H1 (cell line): ENCODE results near the gene THUMPD2. TPM values are rescaled to one million over a fixed set of nuclear protein-coding genes. Genes with fewer than 3 reads are reported as not detected.

Experiments used
- CTCF ChIA-PET: fragments of 300-600 bp; sonication (Branson Sonifier 250); formaldehyde crosslinking; loops from one replicate; lab custom pipeline; 2021; ENCODE audit not compliant: partially characterized antibody; lab: Charles Lee
- POLR2A ChIA-PET: fragments of 300-600 bp; sonication (Branson Sonifier 250); formaldehyde crosslinking; loops from one replicate; lab custom pipeline; 2021; ENCODE audit warnings: inconsistent platforms; ENCODE audit not compliant: partially characterized antibody; lab: Charles Lee
- DNase-seq, 2 experiments: peaks; one replicate each; pipeline versions ENCODE4 v3.0.0 to v3.0.0-alpha.2; 2010 to 2022; ENCODE audit warnings: low spot score in 2 of 2, low read depth in 1 of 2, mixed read lengths in 1 of 2
- FAIRE-seq: peaks from 2 replicates; lab custom pipeline; 2011; peaks lifted over from hg19 to GRCh38; lab: Jason Lieb, UNC
- H2AFZ ChIP-seq: 2 replicates; pipeline ENCODE4 v1.8.1; 2012; ENCODE audit warnings: low read length, inconsistent platforms
- H2AK5ac ChIP-seq: 2 replicates; pipeline ENCODE4 v1.6.1; 2013; ENCODE audit warnings: low read depth, low read length
- H2BK120ac ChIP-seq: replicated peaks from 2 replicates; pipeline ENCODE3; 2013; ENCODE audit warnings: low read depth, low read length, inconsistent platforms
- H2BK12ac ChIP-seq: 2 replicates; pipeline ENCODE4 v1.6.1; 2013; ENCODE audit warnings: low read depth, low read length
- H2BK15ac ChIP-seq: 2 replicates; pipeline ENCODE4 v1.6.1; 2013; ENCODE audit warnings: low read length
- H2BK20ac ChIP-seq: 2 replicates; pipeline ENCODE4 v1.6.1; 2013; ENCODE audit warnings: low read length
- H2BK5ac ChIP-seq: 2 replicates; pipeline ENCODE4 v1.6.1; 2013; ENCODE audit warnings: low read depth, low read length
- H3K14ac ChIP-seq: 2 replicates; pipeline ENCODE4 v1.6.1; 2013; ENCODE audit warnings: inconsistent platforms; ENCODE audit not compliant: insufficient read length
- H3K18ac ChIP-seq: 2 replicates; pipeline ENCODE4 v1.6.1; 2013; ENCODE audit warnings: low read length; ENCODE audit errors: extremely low read depth
- H3K23ac ChIP-seq: 2 replicates; pipeline ENCODE4 v1.6.1; 2013; ENCODE audit warnings: inconsistent platforms; ENCODE audit not compliant: insufficient read length
- H3K23me2 ChIP-seq: 2 replicates; pipeline ENCODE4 v1.6.1; 2013; ENCODE audit warnings: low read depth, low read length
- H3K27ac ChIP-seq: 2 replicates; pipeline ENCODE4 v1.6.1; 2011; ENCODE audit warnings: low read depth, low read length, inconsistent platforms
- H3K27me3 ChIP-seq, 4 experiments: replicated peaks in 1 of 4; 1 replicate in 1 of 4; 2 replicates in 3 of 4; pipeline versions ENCODE4 v1.6.1 to v1.8.1; 2011 to 2013; ENCODE audit warnings: low read length in 3 of 4, mild to moderate bottlenecking in 3 of 4, inconsistent platforms in 2 of 4, mixed read lengths in 2 of 4, moderate library complexity in 1 of 4; ENCODE audit not compliant: control insufficient read depth in 3 of 4, insufficient read depth in 3 of 4; ENCODE audit errors: extremely low read depth in 1 of 4
- H3K36me3 ChIP-seq, 4 experiments: 2 replicates each; pipeline versions ENCODE4 v1.6.1 to v1.8.1; 2011 to 2013; ENCODE audit warnings: mild to moderate bottlenecking in 4 of 4, low read length in 3 of 4, moderate library complexity in 2 of 4, control low read depth in 1 of 4, inconsistent platforms in 1 of 4; ENCODE audit not compliant: insufficient read depth in 4 of 4, control insufficient read depth in 2 of 4
- H3K4ac ChIP-seq: replicated peaks from 2 replicates; pipeline ENCODE3; 2013; ENCODE audit warnings: low read length, low read depth, mixed read lengths, inconsistent platforms; ENCODE audit not compliant: insufficient read length
- H3K4me1 ChIP-seq, 4 experiments: replicated peaks in 1 of 4; 1 replicate in 1 of 4; 2 replicates in 3 of 4; pipeline versions ENCODE4 v1.6.1 to v1.8.1; 2011 to 2013; ENCODE audit warnings: low read length in 3 of 4, inconsistent platforms in 2 of 4, mixed read lengths in 1 of 4; ENCODE audit not compliant: insufficient read depth in 4 of 4, control insufficient read depth in 3 of 4
- H3K4me2 ChIP-seq, 2 experiments: 2 replicates each; pipeline versions ENCODE4 v1.6.1 to v1.8.1; 2011 to 2013; ENCODE audit warnings: low read depth in 2 of 2, low read length in 2 of 2, control low read depth in 1 of 2, inconsistent platforms in 1 of 2, mild to moderate bottlenecking in 1 of 2; ENCODE audit not compliant: insufficient read depth in 1 of 2
- H3K4me3 ChIP-seq, 4 experiments: fragments of 200-600, 300-600 bp in 1 of 4; sonication (generic), shearing (Covaris generic), sonication (Bioruptor Twin) in 1 of 4; 2 replicates each; pipeline versions ENCODE4 v1.5.1 to v1.8.1; 2011 to 2016; ENCODE audit warnings: low read length in 4 of 4, low read depth in 3 of 4, control low read depth in 2 of 4, inconsistent platforms in 2 of 4, mild to moderate bottlenecking in 2 of 4, mixed read lengths in 1 of 4, moderate library complexity in 1 of 4; ENCODE audit not compliant: insufficient read depth in 2 of 4; ENCODE audit errors: extremely low read depth in 1 of 4
- H3K56ac ChIP-seq: replicated peaks from 2 replicates; pipeline ENCODE3; 2013; ENCODE audit warnings: low read depth, mild to moderate bottlenecking, mixed read lengths, low read length, inconsistent platforms; ENCODE audit not compliant: insufficient read length
- H3K79me1 ChIP-seq: 2 replicates; pipeline ENCODE4 v1.6.1; 2013; ENCODE audit warnings: low read depth, low read length, control low read depth
- H3K79me2 ChIP-seq, 2 experiments: 2 replicates each; pipeline versions ENCODE4 v1.6.1 to v1.8.1; 2012 to 2013; ENCODE audit warnings: low read length in 2 of 2, mild to moderate bottlenecking in 2 of 2, inconsistent platforms in 1 of 2; ENCODE audit not compliant: insufficient read depth in 2 of 2, control insufficient read depth in 1 of 2
- H3K9ac ChIP-seq, 4 experiments: replicated peaks in 1 of 4; 1 replicate in 1 of 4; 2 replicates in 3 of 4; pipeline versions ENCODE4 v1.6.1 to v1.8.1; 2011 to 2013; ENCODE audit warnings: low read depth in 3 of 4, low read length in 3 of 4, control low read depth in 2 of 4, mild to moderate bottlenecking in 2 of 4, moderate library complexity in 2 of 4, inconsistent platforms in 1 of 4; ENCODE audit errors: extremely low read depth in 1 of 4
- H3K9me3 ChIP-seq, 2 experiments: 2 replicates each; pipeline versions ENCODE4 v1.6.1 to v1.8.1; 2012 to 2013; ENCODE audit warnings: mild to moderate bottlenecking in 2 of 2, moderate library complexity in 2 of 2, control low read depth in 1 of 2, inconsistent platforms in 1 of 2, low read depth in 1 of 2, low read length in 1 of 2, mixed read lengths in 1 of 2; ENCODE audit not compliant: insufficient read depth in 2 of 2
- H4K20me1 ChIP-seq, 2 experiments: replicated peaks in 1 of 2; 2 replicates each; pipeline versions ENCODE3 to v1.8.1; 2011 to 2013; ENCODE audit warnings: inconsistent platforms in 2 of 2, low read length in 2 of 2, mild to moderate bottlenecking in 1 of 2; ENCODE audit not compliant: insufficient read depth in 2 of 2, control insufficient read depth in 1 of 2
- H4K5ac ChIP-seq: 2 replicates; pipeline ENCODE4 v1.6.1; 2013; ENCODE audit warnings: low read length, low read depth, mixed read lengths, inconsistent platforms; ENCODE audit not compliant: insufficient read length
- H4K8ac ChIP-seq: 2 replicates; pipeline ENCODE4 v1.8.0; 2013; ENCODE audit warnings: mild to moderate bottlenecking, moderate library complexity, low read length, inconsistent platforms; ENCODE audit not compliant: insufficient read depth; ENCODE audit errors: extremely low read depth
- H4K91ac ChIP-seq: replicated peaks from 2 replicates; pipeline ENCODE3; 2013; ENCODE audit warnings: low read length, mixed read lengths, inconsistent platforms; ENCODE audit not compliant: insufficient read length
- CREB1 ChIP-seq: IDR thresholded peaks from 2 replicates; pipeline ENCODE4 v1.6.1; 2012; ENCODE audit warnings: inconsistent platforms
- RFX5 ChIP-seq: IDR thresholded peaks from 2 replicates; pipeline ENCODE4 v1.6.1; 2011; ENCODE audit warnings: low read depth, low read length, improper control_type of control experiment, borderline replicate concordance
- WGBS, 2 experiments: shearing (Covaris generic) in 1 of 2; methylation state at CpG; one replicate each; pipeline versions ENCODE4 v1.1.6 to v1.1.7; 2013 to 2015; ENCODE audit warnings: low lambda C conversion rate in 2 of 2, mixed read lengths in 2 of 2, inconsistent platforms in 1 of 2, low coverage in 1 of 2, missing lambda C conversion rate in 1 of 2; ENCODE audit not compliant: insufficient replicate concordance in 2 of 2, insufficient coverage in 1 of 2, insufficient read length in 1 of 2; ENCODE audit errors: extremely low coverage in 1 of 2, missing lambda C conversion rate in 1 of 2; 5-methylcytosine and 5-hydroxymethylcytosine counted together
- polyA plus RNA-seq, 7 experiments: library from polyadenylated mRNA; depleted of rRNA in 3 of 7; stranded (reverse) in 5 of 7; unstranded in 2 of 7; fragments of >200 nt in 5 of 7; fragments of 200-250 nt in 2 of 7; gene quantifications; 1 replicate in 5 of 7; 2 replicates in 1 of 7; 4 replicates in 1 of 7; pipeline versions ENCODE4 v1.2.1 to v1.2.3, GENCODE V29; 2011 to 2013; ENCODE audit warnings: missing spikeins in 2 of 7, mixed read lengths in 2 of 7
- total RNA-seq: library from RNA; stranded (reverse); fragmentation: NEBNext Ultra II Directional; extraction: Animal tissue kit (Norgen Biotek cat#: 25700); gene quantifications from 2 replicates; pipeline ENCODE4 v1.2.1, GENCODE V29; 2021

The THUMPD2 gene
- total and polyA plus RNA-seq, 2 of the 8 experiments (the other 6 are each of a cell fraction or from before 2014, with no cell fraction given), result 8.6 to 17.0 TPM

DNA sequence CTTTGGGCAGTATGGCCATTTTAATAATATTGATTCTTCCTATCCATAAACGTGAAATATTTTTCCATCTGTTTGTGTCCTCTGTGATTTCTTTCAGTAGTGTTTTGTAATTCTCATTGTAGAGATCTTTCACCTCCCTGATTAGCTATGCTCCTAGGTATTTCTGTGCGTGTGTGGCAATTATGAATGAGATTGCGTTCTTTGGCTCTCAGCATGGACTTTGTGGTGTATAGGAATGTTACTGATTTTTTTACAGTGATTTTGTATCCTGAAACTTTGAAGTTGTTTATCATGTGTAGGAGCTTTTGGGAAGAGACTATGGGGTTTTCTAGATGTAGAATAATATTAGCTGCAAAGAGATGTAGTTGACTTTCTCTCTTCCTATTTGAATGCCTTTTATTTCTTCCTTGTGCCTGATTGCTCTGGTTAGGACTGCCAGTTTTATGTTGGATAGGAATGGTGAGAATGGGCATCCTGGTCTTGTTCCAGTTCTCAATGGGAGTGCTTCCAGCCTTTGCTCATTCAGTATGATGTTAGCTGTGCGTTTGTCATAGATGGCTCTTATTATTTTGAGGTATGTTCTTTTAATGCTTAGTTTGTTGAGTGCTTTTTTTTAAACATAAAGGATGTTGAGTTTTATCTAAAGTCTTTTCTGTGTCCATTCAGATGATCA, 27.0 kb upstream of the THUMPD2 start:
- Histone ChIP-seq H3K4me3 (no peak overlapping the region), H3K18ac (no peak overlapping the region), H2AFZ (no peak overlapping the region), H3K23ac (no peak overlapping the region), H2BK5ac (no peak overlapping the region), H3K27me3 (no peaks in the 10 kb centered on the region), H2BK120ac (no peak overlapping the region), H3K56ac (no peak overlapping the region), H4K5ac (no peak overlapping the region), H2BK15ac (no peak overlapping the region), H2AK5ac (no peak overlapping the region), H3K4me2 (no peak overlapping the region), H4K20me1 (no peaks in the 10 kb centered on the region), H3K4me1 (no peaks in the 10 kb centered on the region), H3K4ac (no peak overlapping the region), H3K27ac (no peak overlapping the region), H3K9ac (no peak overlapping the region), H3K14ac (no peak overlapping the region), H2BK20ac (no peak overlapping the region), H3K79me2 (no peaks in the 10 kb centered on the region), H3K9me3 (peaks cover 3 to 11% of the 10 kb centered on the region in 2 experiments; a peak in 2 of 4 replicates), H3K79me1 (no peaks in the 10 kb centered on the region), H2BK12ac (no peak overlapping the region), H4K8ac (no peak overlapping the region), H4K91ac (no peak overlapping the region), H3K23me2 (no peaks in the 10 kb centered on the region), H3K36me3 (no peaks in the 10 kb centered on the region)
- no peak for DNase-seq
- ChIA-PET CTCF (no interaction called here), POLR2A (no interaction called here)
- FAIRE-seq, result no peak
- WGBS, 2 experiments, result 67% methylated on average over 4 of the region's 4 CpGs; no CpG with 5 or more reads in 1 of the 2 experiments
- TF ChIP-seq RFX5 (no peak), CREB1 (no peak)
